ENCODE data around the gene ZBED2. TPM values are rescaled to one million over a fixed set of nuclear protein-coding genes. Genes with fewer than 3 reads are reported as not detected.

Gene ZBED2
- total and polyA plus RNA-seq, 2 of the 8 experiments (the other 6 are each of a cell fraction or from before 2014, with no cell fraction given) = not detected

- TF ChIP-seq, protein P1, sequence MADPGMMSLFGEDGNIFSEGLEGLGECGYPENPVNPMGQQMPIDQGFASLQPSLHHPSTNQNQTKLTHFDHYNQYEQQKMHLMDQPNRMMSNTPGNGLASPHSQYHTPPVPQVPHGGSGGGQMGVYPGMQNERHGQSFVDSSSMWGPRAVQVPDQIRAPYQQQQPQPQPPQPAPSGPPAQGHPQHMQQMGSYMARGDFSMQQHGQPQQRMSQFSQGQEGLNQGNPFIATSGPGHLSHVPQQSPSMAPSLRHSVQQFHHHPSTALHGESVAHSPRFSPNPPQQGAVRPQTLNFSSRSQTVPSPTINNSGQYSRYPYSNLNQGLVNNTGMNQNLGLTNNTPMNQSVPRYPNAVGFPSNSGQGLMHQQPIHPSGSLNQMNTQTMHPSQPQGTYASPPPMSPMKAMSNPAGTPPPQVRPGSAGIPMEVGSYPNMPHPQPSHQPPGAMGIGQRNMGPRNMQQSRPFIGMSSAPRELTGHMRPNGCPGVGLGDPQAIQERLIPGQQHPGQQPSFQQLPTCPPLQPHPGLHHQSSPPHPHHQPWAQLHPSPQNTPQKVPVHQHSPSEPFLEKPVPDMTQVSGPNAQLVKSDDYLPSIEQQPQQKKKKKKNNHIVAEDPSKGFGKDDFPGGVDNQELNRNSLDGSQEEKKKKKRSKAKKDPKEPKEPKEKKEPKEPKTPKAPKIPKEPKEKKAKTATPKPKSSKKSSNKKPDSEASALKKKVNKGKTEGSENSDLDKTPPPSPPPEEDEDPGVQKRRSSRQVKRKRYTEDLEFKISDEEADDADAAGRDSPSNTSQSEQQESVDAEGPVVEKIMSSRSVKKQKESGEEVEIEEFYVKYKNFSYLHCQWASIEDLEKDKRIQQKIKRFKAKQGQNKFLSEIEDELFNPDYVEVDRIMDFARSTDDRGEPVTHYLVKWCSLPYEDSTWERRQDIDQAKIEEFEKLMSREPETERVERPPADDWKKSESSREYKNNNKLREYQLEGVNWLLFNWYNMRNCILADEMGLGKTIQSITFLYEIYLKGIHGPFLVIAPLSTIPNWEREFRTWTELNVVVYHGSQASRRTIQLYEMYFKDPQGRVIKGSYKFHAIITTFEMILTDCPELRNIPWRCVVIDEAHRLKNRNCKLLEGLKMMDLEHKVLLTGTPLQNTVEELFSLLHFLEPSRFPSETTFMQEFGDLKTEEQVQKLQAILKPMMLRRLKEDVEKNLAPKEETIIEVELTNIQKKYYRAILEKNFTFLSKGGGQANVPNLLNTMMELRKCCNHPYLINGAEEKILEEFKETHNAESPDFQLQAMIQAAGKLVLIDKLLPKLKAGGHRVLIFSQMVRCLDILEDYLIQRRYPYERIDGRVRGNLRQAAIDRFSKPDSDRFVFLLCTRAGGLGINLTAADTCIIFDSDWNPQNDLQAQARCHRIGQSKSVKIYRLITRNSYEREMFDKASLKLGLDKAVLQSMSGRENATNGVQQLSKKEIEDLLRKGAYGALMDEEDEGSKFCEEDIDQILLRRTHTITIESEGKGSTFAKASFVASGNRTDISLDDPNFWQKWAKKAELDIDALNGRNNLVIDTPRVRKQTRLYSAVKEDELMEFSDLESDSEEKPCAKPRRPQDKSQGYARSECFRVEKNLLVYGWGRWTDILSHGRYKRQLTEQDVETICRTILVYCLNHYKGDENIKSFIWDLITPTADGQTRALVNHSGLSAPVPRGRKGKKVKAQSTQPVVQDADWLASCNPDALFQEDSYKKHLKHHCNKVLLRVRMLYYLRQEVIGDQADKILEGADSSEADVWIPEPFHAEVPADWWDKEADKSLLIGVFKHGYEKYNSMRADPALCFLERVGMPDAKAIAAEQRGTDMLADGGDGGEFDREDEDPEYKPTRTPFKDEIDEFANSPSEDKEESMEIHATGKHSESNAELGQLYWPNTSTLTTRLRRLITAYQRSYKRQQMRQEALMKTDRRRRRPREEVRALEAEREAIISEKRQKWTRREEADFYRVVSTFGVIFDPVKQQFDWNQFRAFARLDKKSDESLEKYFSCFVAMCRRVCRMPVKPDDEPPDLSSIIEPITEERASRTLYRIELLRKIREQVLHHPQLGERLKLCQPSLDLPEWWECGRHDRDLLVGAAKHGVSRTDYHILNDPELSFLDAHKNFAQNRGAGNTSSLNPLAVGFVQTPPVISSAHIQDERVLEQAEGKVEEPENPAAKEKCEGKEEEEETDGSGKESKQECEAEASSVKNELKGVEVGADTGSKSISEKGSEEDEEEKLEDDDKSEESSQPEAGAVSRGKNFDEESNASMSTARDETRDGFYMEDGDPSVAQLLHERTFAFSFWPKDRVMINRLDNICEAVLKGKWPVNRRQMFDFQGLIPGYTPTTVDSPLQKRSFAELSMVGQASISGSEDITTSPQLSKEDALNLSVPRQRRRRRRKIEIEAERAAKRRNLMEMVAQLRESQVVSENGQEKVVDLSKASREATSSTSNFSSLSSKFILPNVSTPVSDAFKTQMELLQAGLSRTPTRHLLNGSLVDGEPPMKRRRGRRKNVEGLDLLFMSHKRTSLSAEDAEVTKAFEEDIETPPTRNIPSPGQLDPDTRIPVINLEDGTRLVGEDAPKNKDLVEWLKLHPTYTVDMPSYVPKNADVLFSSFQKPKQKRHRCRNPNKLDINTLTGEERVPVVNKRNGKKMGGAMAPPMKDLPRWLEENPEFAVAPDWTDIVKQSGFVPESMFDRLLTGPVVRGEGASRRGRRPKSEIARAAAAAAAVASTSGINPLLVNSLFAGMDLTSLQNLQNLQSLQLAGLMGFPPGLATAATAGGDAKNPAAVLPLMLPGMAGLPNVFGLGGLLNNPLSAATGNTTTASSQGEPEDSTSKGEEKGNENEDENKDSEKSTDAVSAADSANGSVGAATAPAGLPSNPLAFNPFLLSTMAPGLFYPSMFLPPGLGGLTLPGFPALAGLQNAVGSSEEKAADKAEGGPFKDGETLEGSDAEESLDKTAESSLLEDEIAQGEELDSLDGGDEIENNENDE (IDR thresholded peaks at IDR 0.05; ENCODE audit: insufficient replicate concordance, low read length) = no peak
- TF ChIP-seq CBX8 (IDR thresholded peaks at IDR 0.05; ENCODE audit: borderline replicate concordance, low read depth, low read length) = no peak
- TF ChIP-seq RBBP5 (IDR thresholded peaks at IDR 0.05; ENCODE audit: borderline replicate concordance, low read depth, low read length) = no peak
- TF ChIP-seq TCF12 (IDR thresholded peaks at IDR 0.05; ENCODE audit: low read depth, low read length) = no peak
- TF ChIP-seq RNF2 (IDR thresholded peaks at IDR 0.05; ENCODE audit: borderline replicate concordance, low read depth, low read length, missing control alignments, poor library complexity, severe bottlenecking) = no peak
Measured at GRCh38 chr3:111598139-111598538, 3.0 kb upstream of the ZBED2 start (continued).

Data from H1 (cell line).